Measurements from ENCODE around the gene PPP6R2. TPM values are rescaled to one million over a fixed set of nuclear protein-coding genes. Genes with fewer than 3 reads are reported as not detected.

Gene PPP6R2
- total RNA-seq, 1 experiment from 2014 or later, result 47.8 TPM

- H3K27ac Mint-ChIP-seq, result no peak overlapping the region
- DNase-seq (ENCODE audit: low spot score) (no peak), ATAC-seq (no peak)
- no peaks in the 10 kb centered on the region for H3K4me1 Mint-ChIP-seq
- H3K36me3 Mint-ChIP-seq, result peaks cover 15% of the 10 kb centered on the region
- no peak overlapping the region for H3K4me3 Mint-ChIP-seq
- no peak for TF ChIP-seq SMAD4 (CRISPR knock-in tag; IDR thresholded peaks at IDR 0.05)
- no peak for TF ChIP-seq NR3C1 (CRISPR knock-in tag; conservative IDR thresholded peaks at IDR 0.05; ENCODE audit: low read depth)
- TF ChIP-seq CREM (CRISPR knock-in tag; IDR thresholded peaks at IDR 0.05), result no peak
- no peak for TF ChIP-seq NFATC4 (CRISPR knock-in tag; IDR thresholded peaks at IDR 0.05)
- no peak for TF ChIP-seq TEAD1 (CRISPR knock-in tag; IDR thresholded peaks at IDR 0.05)
- TF ChIP-seq NFYB (CRISPR knock-in tag; conservative IDR thresholded peaks at IDR 0.05; ENCODE audit: low read depth), result no peak
- no peak for TF ChIP-seq GABPB1 (CRISPR knock-in tag; IDR thresholded peaks at IDR 0.05)
- TF ChIP-seq TCF7 (CRISPR knock-in tag; IDR thresholded peaks at IDR 0.05; ENCODE audit: low read depth), result no peak
- no peak for TF ChIP-seq ESRRA (CRISPR knock-in tag; IDR thresholded peaks at IDR 0.05; ENCODE audit: borderline replicate concordance)
- no peak for TF ChIP-seq ZNF532 (CRISPR knock-in tag; IDR thresholded peaks at IDR 0.05; ENCODE audit: borderline replicate concordance)
- H3K27me3 Mint-ChIP-seq (ENCODE audit: low read depth), result no peaks in the 10 kb centered on the region
- ChIA-PET POLR2A (no interaction called here), CTCF (no interaction called here)
- H3K9me3 Mint-ChIP-seq, result no peaks in the 10 kb centered on the region
Measured at GRCh38 chr22:50435291-50436014, 92.3 kb downstream of the PPP6R2 start.

GRCh38 chr22:50436015-50436830, 93.1 kb downstream of the PPP6R2 start:
- Mint-ChIP-seq H3K27me3 (ENCODE audit: low read depth) (no peaks in the 10 kb centered on the region), H3K4me1 (no peaks in the 10 kb centered on the region), H3K4me3 (no peak overlapping the region), H3K27ac (no peak overlapping the region), H3K9me3 (no peaks in the 10 kb centered on the region), H3K36me3 (peaks cover 9% of the 10 kb centered on the region)
- ChIA-PET POLR2A (no interaction called here), CTCF (no interaction called here)
- DNase-seq (ENCODE audit: low spot score) (no peak), ATAC-seq (no peak)
- TF ChIP-seq ZBTB21 (CRISPR knock-in tag; IDR thresholded peaks at IDR 0.05; ENCODE audit: borderline replicate concordance) (no peak), ZNF425 (CRISPR knock-in tag; conservative IDR thresholded peaks at IDR 0.05) (no peak), CDX4 (CRISPR knock-in tag; IDR thresholded peaks at IDR 0.05; ENCODE audit: borderline replicate concordance) (no peak), GTF2I (CRISPR knock-in tag; conservative IDR thresholded peaks at IDR 0.05) (no peak), ZNF512 (CRISPR knock-in tag; IDR thresholded peaks at IDR 0.05; ENCODE audit: borderline replicate concordance) (no peak), NFE2L1 (CRISPR knock-in tag; IDR thresholded peaks at IDR 0.05) (no peak), MLX (CRISPR knock-in tag; IDR thresholded peaks at IDR 0.05) (no peak), JAZF1 (CRISPR knock-in tag; IDR thresholded peaks at IDR 0.05) (no peak), NFATC4 (CRISPR knock-in tag; IDR thresholded peaks at IDR 0.05) (no peak), ZNF423 (CRISPR knock-in tag; IDR thresholded peaks at IDR 0.05) (no peak), ATF2 (CRISPR knock-in tag; IDR thresholded peaks at IDR 0.05; ENCODE audit: borderline replicate concordance, low read depth) (no peak), TEAD1 (CRISPR knock-in tag; IDR thresholded peaks at IDR 0.05) (no peak)
